Measurements from ENCODE around the gene CACNA1B. TPM values are rescaled to one million over a fixed set of nuclear protein-coding genes. Genes with fewer than 3 reads are reported as not detected.

CACNA1B gene
- total RNA-seq, 2 donors from 2014 or later = 0.19 to 0.42 TPM

- Histone ChIP-seq H3K4me3 (no peak overlapping the region), H3K27ac (no peak overlapping the region), H3K36me3 (no peaks in the 10 kb centered on the region), H3K9me3 (no peaks in the 10 kb centered on the region), H3K4me1 (no peaks in the 10 kb centered on the region), H3K27me3 (no peaks in the 10 kb centered on the region), H3K9ac (ENCODE audit: low read depth in 2 of 2, low read length in 2 of 2) (no peak overlapping the region)
- intact Hi-C loops (cut with DNase I) = no loop called here
- no peak for TF ChIP-seq CTCF (IDR thresholded peaks at IDR 0.05)
- DNase-seq = no peak
These were observed 25.1 kb downstream of the CACNA1B start for GRCh38 chr9:137902646-137903045.

- no peak for TF ChIP-seq CTCF (IDR thresholded peaks at IDR 0.05)
- no peaks in the 10 kb centered on the region for H3K27me3 ChIP-seq
- intact Hi-C loops (cut with DNase I) = no loop called here
These were observed 28.2 kb downstream of the CACNA1B start for GRCh38 chr9:137905740-137906139.

GRCh38 chr9:137907776-137908175 lies 30.2 kb downstream of the CACNA1B start:
- Histone ChIP-seq H3K36me3 (no peaks in the 10 kb centered on the region), H3K9ac (ENCODE audit: low read depth in 2 of 2, low read length in 2 of 2) (no peak overlapping the region), H3K4me1 (no peaks in the 10 kb centered on the region), H3K27me3 (no peaks in the 10 kb centered on the region), H3K9me3 (no peaks in the 10 kb centered on the region), H3K27ac (no peak overlapping the region), H3K4me3 (no peak overlapping the region)
- intact Hi-C loops (cut with DNase I) = no loop called here
- TF ChIP-seq CTCF (IDR thresholded peaks at IDR 0.05) = no peak
- no peak for DNase-seq

More at GRCh38 chr9:137905740-137906139, 28.2 kb downstream of the CACNA1B start:
- H3K4me3 ChIP-seq = no peak overlapping the region
- H3K9ac ChIP-seq (ENCODE audit: low read depth in 2 of 2, low read length in 2 of 2) = no peak overlapping the region
- no peaks in the 10 kb centered on the region for H3K4me1 ChIP-seq
- no peak for DNase-seq
- no peaks in the 10 kb centered on the region for H3K9me3 ChIP-seq
- no peak overlapping the region for H3K27ac ChIP-seq
- H3K36me3 ChIP-seq = no peaks in the 10 kb centered on the region

GRCh38 chr9:137912671-137913070 lies 35.1 kb downstream of the CACNA1B start:
- no peak for TF ChIP-seq CTCF (IDR thresholded peaks at IDR 0.05)
- no peaks in the 10 kb centered on the region for H3K9me3 ChIP-seq
- no peaks in the 10 kb centered on the region for H3K27me3 ChIP-seq
- DNase-seq = no peak
- no peaks in the 10 kb centered on the region for H3K36me3 ChIP-seq
- H3K4me1 ChIP-seq = no peaks in the 10 kb centered on the region
- intact Hi-C loops (cut with DNase I) = no loop called here
- no peak overlapping the region for H3K9ac ChIP-seq (ENCODE audit: low read depth in 2 of 2, low read length in 2 of 2)
- no peak overlapping the region for H3K27ac ChIP-seq
- no peak overlapping the region for H3K4me3 ChIP-seq

- Histone ChIP-seq H3K9ac (ENCODE audit: low read depth in 2 of 2, low read length in 2 of 2) (no peak overlapping the region), H3K27ac (no peak overlapping the region), H3K36me3 (no peaks in the 10 kb centered on the region), H3K27me3 (no peaks in the 10 kb centered on the region), H3K4me1 (no peaks in the 10 kb centered on the region), H3K4me3 (no peak overlapping the region), H3K9me3 (no peaks in the 10 kb centered on the region)
- DNase-seq = no peak
- intact Hi-C loops (cut with DNase I) = no loop called here
- no peak for TF ChIP-seq CTCF (IDR thresholded peaks at IDR 0.05)
These were observed 35.5 kb downstream of the CACNA1B start for GRCh38 chr9:137913132-137913531.

Data from colonic mucosa (tissue), 4 donors.